H9 (cell line): ENCODE data around the gene HSPA6. TPM values are rescaled to one million over a fixed set of nuclear protein-coding genes. Genes with fewer than 3 reads are reported as not detected.
"Not testable (repeated sequence)": the region's sequence is repeated elsewhere in the genome, so short reads cannot be mapped to it uniquely, and the experiment has no call there.

Experiments used
- DNase-seq: peaks from one replicate; pipeline ENCODE4 v3.0.0-alpha.2; 2017
- H2AFZ ChIP-seq: one replicate; pipeline ENCODE4 v1.6.1; 2013; ENCODE audit warnings: mild to moderate bottlenecking, low read length, control low read depth, moderate library complexity
- H2AK5ac ChIP-seq: 2 replicates; pipeline ENCODE4 v1.6.1; 2013; ENCODE audit warnings: low read length, control low read depth, mixed read lengths; ENCODE audit not compliant: insufficient read length
- H2BK120ac ChIP-seq: one replicate; pipeline ENCODE4 v1.6.1; 2013; ENCODE audit warnings: low read depth, mild to moderate bottlenecking, low read length, control low read depth, inconsistent platforms; ENCODE audit not compliant: poor library complexity, severe bottlenecking
- H2BK12ac ChIP-seq: 2 replicates; pipeline ENCODE4 v1.6.1; 2013; ENCODE audit warnings: low read length, control low read depth, mixed read lengths, low read depth; ENCODE audit not compliant: insufficient read length
- H2BK15ac ChIP-seq: 2 replicates; pipeline ENCODE4 v1.6.1; 2013; ENCODE audit warnings: low read depth, low read length, control low read depth
- H2BK20ac ChIP-seq: one replicate; pipeline ENCODE4 v1.6.1; 2013; ENCODE audit warnings: low read depth, mild to moderate bottlenecking, low read length, control low read depth, inconsistent platforms; ENCODE audit not compliant: poor library complexity, severe bottlenecking
- H2BK5ac ChIP-seq: 2 replicates; pipeline ENCODE4 v1.6.1; 2013; ENCODE audit warnings: low read length, control low read depth, mixed read lengths; ENCODE audit not compliant: insufficient read length
- H3K14ac ChIP-seq: 2 replicates; pipeline ENCODE4 v1.6.1; 2013; ENCODE audit warnings: low read length, control low read depth; ENCODE audit not compliant: insufficient read depth
- H3K18ac ChIP-seq: 2 replicates; pipeline ENCODE4 v1.6.1; 2013; ENCODE audit warnings: low read depth, mild to moderate bottlenecking, mixed read lengths, low read length, control low read depth; ENCODE audit not compliant: insufficient read length
- H3K23ac ChIP-seq: 2 replicates; pipeline ENCODE4 v1.6.1; 2013; ENCODE audit warnings: low read length, control low read depth, mixed read lengths, low read depth; ENCODE audit not compliant: insufficient read length
- H3K23me2 ChIP-seq: 2 replicates; pipeline ENCODE4 v1.6.1; 2013; ENCODE audit warnings: low read depth, mild to moderate bottlenecking, mixed read lengths, low read length, control low read depth; ENCODE audit not compliant: insufficient read length, poor library complexity, severe bottlenecking
- H3K27ac ChIP-seq: 2 replicates; pipeline ENCODE4 v1.5.1; 2013; ENCODE audit warnings: low read length, control low read depth, mixed read lengths, low read depth; ENCODE audit not compliant: insufficient read length
- H3K27me3 ChIP-seq: 2 replicates; pipeline ENCODE4 v1.6.1; 2013; ENCODE audit warnings: low read length, control low read depth, inconsistent platforms; ENCODE audit not compliant: insufficient read depth
- H3K4ac ChIP-seq: 2 replicates; pipeline ENCODE4 v1.6.1; 2013; ENCODE audit warnings: low read depth, mild to moderate bottlenecking, control low read depth, inconsistent platforms, low read length, moderate library complexity
- H3K4me1 ChIP-seq: 2 replicates; pipeline ENCODE4 v1.6.1; 2013; ENCODE audit warnings: low read length, control low read depth, inconsistent platforms; ENCODE audit not compliant: insufficient read depth
- H3K4me2 ChIP-seq: 2 replicates; pipeline ENCODE4 v1.6.1; 2013; ENCODE audit warnings: low read length, control low read depth, mixed read lengths; ENCODE audit not compliant: insufficient read length, insufficient read depth
- H3K56ac ChIP-seq: 2 replicates; pipeline ENCODE4 v1.6.1; 2013; ENCODE audit warnings: low read depth, mild to moderate bottlenecking, mixed read lengths, low read length, control low read depth; ENCODE audit not compliant: insufficient read length
- H3K79me1 ChIP-seq: 2 replicates; pipeline ENCODE4 v1.6.1; 2013; ENCODE audit warnings: low read depth, mild to moderate bottlenecking, moderate library complexity, low read length, control low read depth, inconsistent platforms; ENCODE audit not compliant: insufficient read depth, poor library complexity, severe bottlenecking
- H3K79me2 ChIP-seq: 2 replicates; pipeline ENCODE4 v1.6.1; 2013; ENCODE audit warnings: low read length, control low read depth, inconsistent platforms; ENCODE audit not compliant: insufficient read depth
- H3K9ac ChIP-seq: 2 replicates; pipeline ENCODE4 v1.6.1; 2013; ENCODE audit warnings: low read length, control low read depth, mixed read lengths; ENCODE audit not compliant: insufficient read length; ENCODE audit errors: extremely low read depth
- H3K9me3 ChIP-seq: one replicate; pipeline ENCODE4 v1.6.1; 2013; ENCODE audit warnings: low read depth, low read length, inconsistent platforms; ENCODE audit not compliant: control insufficient read depth
- H3T11ph ChIP-seq: one replicate; pipeline ENCODE4 v1.6.1; 2013; ENCODE audit warnings: mild to moderate bottlenecking, low read length, control low read depth, inconsistent platforms
- H4K20me1 ChIP-seq: one replicate; pipeline ENCODE4 v1.6.1; 2013; ENCODE audit not compliant: control insufficient read depth, insufficient read length, insufficient read depth
- H4K5ac ChIP-seq: 2 replicates; pipeline ENCODE4 v1.6.1; 2013; ENCODE audit warnings: low read depth, mild to moderate bottlenecking, mixed read lengths, low read length, control low read depth; ENCODE audit not compliant: insufficient read length
- H4K8ac ChIP-seq: replicated peaks from 2 replicates; pipeline ENCODE4 v1.6.1; 2013; ENCODE audit warnings: low read length, control low read depth, mixed read lengths, low read depth; ENCODE audit not compliant: insufficient read length
- H4K91ac ChIP-seq: 2 replicates; pipeline ENCODE4 v1.6.1; 2013; ENCODE audit warnings: low read depth, mild to moderate bottlenecking, moderate library complexity, mixed read lengths, low read length, control low read depth; ENCODE audit not compliant: insufficient read length
- H3K27ac Mint-ChIP-seq, 3 experiments: 2 replicates in 2 of 3; 3 replicates in 1 of 3; pipeline ENCODE4 v1.8.0; 2020 to 2021; ENCODE audit warnings: mixed read lengths in 3 of 3, mild to moderate bottlenecking in 1 of 3, moderate library complexity in 1 of 3
- H3K27me3 Mint-ChIP-seq: 2 replicates; pipeline ENCODE4 v1.8.0; 2021; ENCODE audit warnings: low read depth, mild to moderate bottlenecking, moderate library complexity, mixed read lengths
- H3K36me3 Mint-ChIP-seq, 3 experiments: 2 replicates in 2 of 3; 3 replicates in 1 of 3; pipeline ENCODE4 v1.8.0; 2020 to 2021; ENCODE audit warnings: low read depth in 3 of 3, mixed read lengths in 3 of 3; ENCODE audit not compliant: insufficient read depth in 1 of 3
- H3K4me1 Mint-ChIP-seq, 2 experiments: 2 replicates each; pipeline ENCODE4 v1.8.0; 2020; ENCODE audit warnings: mixed read lengths in 2 of 2
- H3K4me3 Mint-ChIP-seq, 2 experiments: 2 replicates in 1 of 2; 3 replicates in 1 of 2; pipeline ENCODE4 v1.8.0; 2020 to 2021; ENCODE audit warnings: mild to moderate bottlenecking in 2 of 2, mixed read lengths in 2 of 2, moderate library complexity in 1 of 2
- H3K9me3 Mint-ChIP-seq, 2 experiments: 2 replicates in 1 of 2; 3 replicates in 1 of 2; pipeline ENCODE4 v1.8.0; 2020; ENCODE audit warnings: mild to moderate bottlenecking in 2 of 2, mixed read lengths in 2 of 2, moderate library complexity in 1 of 2
- WGBS: extraction: QIAGEN DNeasy Blood & Tissue Kit; methylation state at CpG from one replicate; pipeline ENCODE4 v1.1.7; 2013; ENCODE audit warnings: missing lambda C conversion rate, low lambda C conversion rate, mixed read lengths; ENCODE audit not compliant: insufficient read length; ENCODE audit errors: extremely low coverage; 5-methylcytosine and 5-hydroxymethylcytosine counted together
- total RNA-seq: library from RNA; stranded (reverse); gene quantifications from 2 replicates; pipeline ENCODE4 v1.2.1, GENCODE V29; 2021

HSPA6 gene
- total RNA-seq, 1 experiment from 2014 or later, result not detected

DNA sequence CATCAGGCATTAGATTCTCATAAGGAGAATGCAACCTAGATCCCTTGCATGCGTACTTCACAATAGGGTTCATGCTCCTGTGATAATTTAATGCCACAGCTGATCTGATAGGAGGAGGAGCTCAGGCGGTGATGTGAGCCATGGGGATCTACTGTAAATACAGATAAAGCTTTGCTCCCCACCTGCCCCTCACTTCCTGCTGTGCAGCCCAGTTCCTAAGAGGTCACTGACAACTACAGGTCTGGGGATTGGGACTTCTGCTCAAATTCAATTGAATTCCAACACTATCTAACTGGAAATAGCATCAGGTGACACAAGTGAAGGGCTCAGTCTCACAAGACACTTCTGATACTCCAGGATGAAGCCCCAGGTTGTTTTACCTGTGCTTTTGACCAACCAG is 32.6 kb downstream of the HSPA6 start:
- not testable (repeated sequence) for H3K18ac ChIP-seq, H3K9ac ChIP-seq, H3K36me3 Mint-ChIP-seq, H4K91ac ChIP-seq, H2BK15ac ChIP-seq, H3K56ac ChIP-seq, H3K27ac ChIP-seq, H3K27me3 ChIP-seq, H3K79me1 ChIP-seq, H3K4ac ChIP-seq, H3K4me1 ChIP-seq, H3K27me3 Mint-ChIP-seq, H4K5ac ChIP-seq, H3K4me3 Mint-ChIP-seq, H2BK5ac ChIP-seq, H2BK20ac ChIP-seq, H2AFZ ChIP-seq, H3K79me2 ChIP-seq, H4K20me1 ChIP-seq, H4K8ac ChIP-seq, H3K9me3 ChIP-seq, H2AK5ac ChIP-seq, H3K14ac ChIP-seq, H3K9me3 Mint-ChIP-seq, DNase-seq, H3T11ph ChIP-seq, H3K23me2 ChIP-seq, H3K4me1 Mint-ChIP-seq, H2BK120ac ChIP-seq, H3K4me2 ChIP-seq, H3K27ac Mint-ChIP-seq, H2BK12ac ChIP-seq, H3K23ac ChIP-seq
- WGBS, result no CpG with 5 or more reads among the region's 2 CpGs

DNA sequence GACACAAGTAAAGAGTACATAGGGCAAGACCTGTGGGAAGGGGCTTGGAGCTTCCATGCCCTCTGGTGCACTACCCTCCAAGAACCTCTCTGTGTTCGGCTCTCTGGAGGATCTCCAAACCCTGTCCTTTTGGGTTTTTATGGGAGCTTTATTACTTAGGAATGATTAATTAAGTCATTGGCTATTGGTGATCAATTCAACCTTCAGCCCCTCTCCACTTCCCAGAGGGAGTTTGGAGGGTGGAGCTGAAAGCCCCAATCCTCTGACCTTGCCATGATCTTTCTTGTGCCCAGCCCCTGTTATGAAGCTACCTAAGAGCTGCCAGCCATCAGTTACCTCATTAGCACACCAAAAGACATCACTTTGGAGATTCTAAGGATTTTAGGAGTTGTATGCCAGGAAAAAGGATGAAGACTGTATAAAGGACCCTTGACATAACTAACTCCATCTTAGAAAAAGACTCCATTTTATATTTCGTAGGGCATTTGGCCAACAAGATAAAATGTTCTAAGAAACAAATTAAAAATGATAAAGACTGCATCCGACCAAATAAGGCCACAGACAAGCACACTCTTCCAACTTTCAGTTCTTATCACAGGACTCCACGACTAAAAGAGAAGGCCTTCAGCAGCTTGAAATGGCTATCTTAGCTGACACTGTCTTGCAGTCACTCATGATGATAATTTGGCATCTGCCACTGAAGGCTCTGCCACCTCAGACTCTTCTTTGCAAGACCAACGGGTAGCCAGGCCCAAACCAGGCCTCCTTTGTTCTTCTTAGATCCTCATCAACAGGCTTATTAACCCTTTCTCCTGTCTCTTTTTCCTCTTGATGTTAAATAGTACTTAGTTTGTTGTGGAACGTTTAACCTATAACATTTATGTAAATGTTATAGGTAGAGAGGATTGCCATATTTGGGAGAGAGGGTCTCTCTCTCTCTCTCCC is 33.4 kb downstream of the HSPA6 start:
- not testable (repeated sequence) for H2BK5ac ChIP-seq, H3K4me1 Mint-ChIP-seq, H3K9me3 Mint-ChIP-seq, H2BK12ac ChIP-seq, H3K56ac ChIP-seq, H2BK15ac ChIP-seq, H3K36me3 Mint-ChIP-seq, H4K20me1 ChIP-seq, H3K23ac ChIP-seq, H3K79me2 ChIP-seq, H3T11ph ChIP-seq, H2AFZ ChIP-seq, H3K4me3 Mint-ChIP-seq, H4K5ac ChIP-seq, H3K14ac ChIP-seq, H3K79me1 ChIP-seq, H3K9me3 ChIP-seq, H3K18ac ChIP-seq, H3K27ac ChIP-seq, DNase-seq, H4K91ac ChIP-seq, H3K27ac Mint-ChIP-seq, H2BK120ac ChIP-seq, H4K8ac ChIP-seq, H2BK20ac ChIP-seq, H3K27me3 ChIP-seq, H3K9ac ChIP-seq, H3K27me3 Mint-ChIP-seq, H3K4me1 ChIP-seq, H3K23me2 ChIP-seq, H3K4me2 ChIP-seq, H3K4ac ChIP-seq, H2AK5ac ChIP-seq
- WGBS, result no CpG with 5 or more reads among the region's 6 CpGs
